Measurements from ENCODE around the gene TM9SF1. TPM values are rescaled to one million over a fixed set of nuclear protein-coding genes. Genes with fewer than 3 reads are reported as not detected.

TM9SF1 gene
- total RNA-seq, 1 donor from 2014 or later = 35.0 TPM

GRCh38 chr14:24162093-24162492 is 33.1 kb downstream of the TM9SF1 start:
- TF ChIP-seq CTCF (IDR thresholded peaks at IDR 0.05; ENCODE audit: partially characterized antibody, unreplicated experiment) = no peak
- DNase-seq = no peak
- peaks cover 4% of the 10 kb centered on the region for H3K36me3 Mint-ChIP-seq (ENCODE audit: unreplicated experiment)
- H3K4me3 Mint-ChIP-seq (ENCODE audit: unreplicated experiment) = peak overlapping the region; percentile 85
- peaks cover 2% of the 10 kb centered on the region for H3K9me3 Mint-ChIP-seq (ENCODE audit: unreplicated experiment)
- peak overlapping the region; percentile 64 for H3K27ac Mint-ChIP-seq (ENCODE audit: unreplicated experiment)
- peaks cover 2% of the 10 kb centered on the region for H3K27me3 Mint-ChIP-seq (ENCODE audit: unreplicated experiment)
- H3K4me1 Mint-ChIP-seq (ENCODE audit: low read depth, unreplicated experiment) = peaks cover 7% of the 10 kb centered on the region

GRCh38 chr14:24160850-24161804 is 34.1 kb downstream of the TM9SF1 start, which contains the start of gene IRF9:
TSS of gene IRF9 (plus strand) at chr14:24161265. CDS start at chr14:24162145, 880 bp downstream.
- peaks cover 8% of the 10 kb centered on the region for H3K36me3 Mint-ChIP-seq (ENCODE audit: unreplicated experiment)
- H3K27ac Mint-ChIP-seq (ENCODE audit: unreplicated experiment) = peak within 1 kb of the TSS; percentile 64
- peak; percentile 98 for DNase-seq
- H3K4me1 Mint-ChIP-seq (ENCODE audit: low read depth, unreplicated experiment) = peaks cover 7% of the 10 kb centered on the region
- H3K9me3 Mint-ChIP-seq (ENCODE audit: unreplicated experiment) = peaks cover 4% of the 10 kb centered on the region
- TF ChIP-seq CTCF (IDR thresholded peaks at IDR 0.05; ENCODE audit: partially characterized antibody, unreplicated experiment) = peak; percentile 92
- H3K4me3 Mint-ChIP-seq (ENCODE audit: unreplicated experiment) = peak within 1 kb of the TSS; percentile 85
- H3K27me3 Mint-ChIP-seq (ENCODE audit: unreplicated experiment) = peaks cover 2% of the 10 kb centered on the region

GRCh38 chr14:24160499-24160849 is 34.8 kb downstream of the TM9SF1 start:
- peaks cover 5% of the 10 kb centered on the region for H3K36me3 Mint-ChIP-seq (ENCODE audit: unreplicated experiment)

GRCh38 chr14:24159777-24160498 is 35.3 kb downstream of the TM9SF1 start:
- Mint-ChIP-seq H3K27ac (ENCODE audit: unreplicated experiment) (no peak overlapping the region), H3K27me3 (ENCODE audit: unreplicated experiment) (peaks cover 5% of the 10 kb centered on the region), H3K36me3 (ENCODE audit: unreplicated experiment) (peaks cover 5% of the 10 kb centered on the region), H3K4me3 (ENCODE audit: unreplicated experiment) (no peak overlapping the region), H3K4me1 (ENCODE audit: low read depth, unreplicated experiment) (peaks cover 7% of the 10 kb centered on the region), H3K9me3 (ENCODE audit: unreplicated experiment) (peaks cover 4% of the 10 kb centered on the region)
- no peak for TF ChIP-seq CTCF (IDR thresholded peaks at IDR 0.05; ENCODE audit: partially characterized antibody, unreplicated experiment)
- DNase-seq = no peak

More at GRCh38 chr14:24160499-24160849, 34.8 kb downstream of the TM9SF1 start:
- no peak overlapping the region for H3K4me3 Mint-ChIP-seq (ENCODE audit: unreplicated experiment)
- H3K9me3 Mint-ChIP-seq (ENCODE audit: unreplicated experiment) = peaks cover 4% of the 10 kb centered on the region
- H3K4me1 Mint-ChIP-seq (ENCODE audit: low read depth, unreplicated experiment) = peaks cover 7% of the 10 kb centered on the region
- no peak for TF ChIP-seq CTCF (IDR thresholded peaks at IDR 0.05; ENCODE audit: partially characterized antibody, unreplicated experiment)
- H3K27ac Mint-ChIP-seq (ENCODE audit: unreplicated experiment) = peak overlapping the region; percentile 12
- DNase-seq = no peak
- peaks cover 5% of the 10 kb centered on the region for H3K27me3 Mint-ChIP-seq (ENCODE audit: unreplicated experiment)

Data from glutamatergic neuron (in vitro differentiated cells).